Stimulated activated CD4-positive, alpha-beta T cell treated with anti-CD3 and anti-CD28 coated beads, TNF-alpha, amount 100 ng/mL, for 1 hour (primary cell): ENCODE data around the gene TLK1.
A peak's percentile ranks its signal among the peaks of the same experiment; 100 is the strongest.

Experiments used
- DNase-seq, 3 donors: peaks; one replicate each; pipeline ENCODE4 v3.0.0-alpha.2; 2020; ENCODE audit warnings: low read depth in 3 of 3, low spot score in 1 of 3

Gene TLK1

DNA sequence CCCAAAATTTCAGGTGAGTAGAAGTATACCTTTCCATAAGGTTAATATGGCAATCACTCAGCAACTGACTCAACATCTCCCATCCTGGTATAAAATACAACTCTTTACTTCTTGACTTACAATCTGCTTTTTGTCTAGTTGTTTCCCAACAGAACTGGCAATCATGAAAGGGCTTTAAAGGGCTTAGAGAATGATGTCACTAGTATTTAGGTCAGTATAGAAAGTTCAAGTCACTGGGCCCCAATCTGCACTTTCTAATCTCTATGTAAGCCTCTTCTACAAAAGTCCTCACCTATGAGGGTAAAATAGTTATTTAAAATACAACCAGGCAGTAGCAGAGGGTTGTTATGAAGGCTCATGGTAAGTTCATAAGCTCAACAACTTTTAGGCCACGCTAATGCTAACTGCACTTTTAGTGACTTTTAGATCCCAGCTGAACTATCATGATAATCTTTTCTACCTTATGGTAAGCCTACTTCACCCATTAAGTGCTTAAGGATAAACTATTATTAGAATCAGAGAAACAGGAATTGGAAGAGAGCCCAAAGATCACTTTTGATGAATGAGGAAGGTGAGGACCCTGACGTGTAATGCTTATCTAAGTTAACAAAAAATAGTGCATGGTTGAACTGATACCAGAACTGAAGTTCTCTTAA lies 152.0 kb downstream of the TLK1 start:
- DNase-seq: no peak

GRCh38 chr2:171004833-171005232 lies 155.9 kb downstream of the TLK1 start:
- DNase-seq: no peak

- no peak for DNase-seq
Measured at GRCh38 chr2:171004363-171004762, 156.3 kb downstream of the TLK1 start.

DNA sequence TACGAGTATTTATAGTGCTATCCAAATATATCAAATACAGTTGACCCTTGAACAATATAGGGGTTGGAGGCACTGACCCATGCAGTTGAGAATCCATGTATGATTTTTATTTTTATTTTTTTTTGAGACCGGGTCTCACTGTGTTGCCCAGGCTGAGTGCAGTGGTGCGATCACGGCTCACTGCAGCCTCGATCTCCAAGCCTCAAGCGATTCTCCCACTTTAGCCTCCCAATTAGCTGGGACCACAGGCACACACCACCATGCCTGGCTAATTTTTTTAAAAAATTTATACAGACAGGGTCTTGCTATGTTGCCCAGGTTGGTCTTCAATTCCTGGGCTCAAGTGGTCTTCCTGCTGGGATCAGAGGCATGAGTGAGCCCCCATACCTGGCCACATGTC lies 161.0 kb downstream of the TLK1 start:
- no peak for DNase-seq

DNA sequence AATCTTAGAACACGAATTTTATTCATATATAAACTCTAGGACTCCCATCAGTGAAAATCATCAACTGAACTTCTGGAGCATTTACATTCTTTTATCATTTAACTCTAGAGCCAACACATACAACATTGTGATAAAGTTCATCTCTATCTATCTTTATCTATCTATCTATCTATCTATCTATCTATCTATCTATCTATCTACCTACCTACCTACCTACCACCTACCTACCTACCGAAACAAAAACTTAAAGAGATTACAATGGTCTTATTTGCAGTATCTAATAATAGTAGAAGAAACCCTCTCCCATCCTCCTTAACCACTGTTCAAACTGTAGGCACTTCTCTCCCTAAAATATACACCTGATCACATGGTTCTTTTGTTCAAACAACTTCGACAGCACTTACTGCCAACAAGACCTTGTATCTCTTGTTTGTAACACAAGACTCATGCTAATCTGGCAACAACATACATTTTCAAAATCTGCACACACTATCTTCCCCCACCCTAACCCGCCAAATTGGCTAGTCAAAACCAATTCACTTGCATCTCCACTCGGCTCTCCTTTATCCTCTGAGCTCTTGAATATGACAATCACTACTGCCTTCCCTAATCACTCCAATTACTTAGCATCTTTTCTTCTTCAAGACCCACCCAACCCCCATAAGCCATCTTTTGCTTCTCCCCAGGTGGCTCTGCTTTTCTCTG lies 162.6 kb downstream of the TLK1 start:
- DNase-seq: no peak

GRCh38 chr2:170996316-170996715 lies 164.4 kb downstream of the TLK1 start:
- DNase-seq: no peak

DNA sequence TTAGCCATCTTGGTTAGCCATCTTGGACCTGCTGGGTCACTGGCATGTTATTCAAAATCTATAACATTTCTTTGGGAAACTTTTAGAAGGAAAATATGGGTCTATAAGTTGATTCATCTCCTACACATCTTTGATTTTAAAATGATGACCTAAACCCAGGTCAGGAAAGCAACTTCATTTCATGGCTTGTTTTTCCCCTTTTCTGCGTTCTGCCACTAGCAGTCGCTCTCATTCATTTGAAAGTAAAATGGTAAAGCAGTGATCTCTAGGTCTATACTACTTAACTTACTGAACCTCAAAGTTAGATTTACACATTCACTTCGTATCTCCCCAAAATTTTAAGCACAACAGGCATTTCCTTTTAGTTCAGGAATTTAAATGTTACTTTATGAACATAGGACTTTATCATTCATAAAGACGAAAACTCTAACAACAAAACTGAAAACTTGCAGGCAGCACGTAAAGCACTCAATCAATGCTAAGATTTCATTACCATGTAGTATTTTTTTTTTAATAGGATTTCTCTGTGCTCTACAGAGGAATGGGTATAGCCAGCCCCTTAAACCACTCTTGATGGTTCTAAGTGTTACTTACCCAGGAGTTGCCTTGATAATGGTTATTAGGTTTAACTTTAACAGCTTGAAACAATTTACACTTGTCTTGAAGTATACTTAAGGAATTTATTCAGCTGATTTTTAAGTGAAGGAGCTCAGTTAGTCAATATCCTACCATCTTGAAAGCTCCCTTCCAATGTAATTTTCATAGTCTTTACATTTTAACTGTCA lies 169.1 kb downstream of the TLK1 start:
- DNase-seq: no peak

GRCh38 chr2:170986566-170987258 lies 174.0 kb downstream of the TLK1 start:
- no peak for DNase-seq

GRCh38 chr2:170985407-170985806 lies 175.3 kb downstream of the TLK1 start:
- DNase-seq: no peak

DNA sequence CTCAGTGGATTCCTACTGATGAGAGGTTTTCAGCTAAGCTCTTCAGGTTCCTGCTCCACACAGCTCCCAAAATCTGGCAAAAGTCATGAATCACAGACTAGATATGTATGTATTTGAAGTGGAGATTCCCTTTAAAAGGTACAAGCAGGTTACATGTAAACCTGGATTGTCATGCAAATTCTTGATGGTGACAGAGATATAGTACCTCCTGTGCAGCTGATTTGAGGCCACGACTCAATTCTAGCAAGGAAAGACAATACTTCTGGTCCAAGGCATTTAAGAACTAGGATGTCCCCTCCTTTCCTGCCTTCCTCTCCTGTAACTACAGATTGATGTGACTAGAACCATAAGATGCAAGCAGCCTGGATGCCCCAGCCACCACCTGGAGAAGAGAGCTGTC lies 176.6 kb downstream of the TLK1 start:
- DNase-seq: no peak

DNA sequence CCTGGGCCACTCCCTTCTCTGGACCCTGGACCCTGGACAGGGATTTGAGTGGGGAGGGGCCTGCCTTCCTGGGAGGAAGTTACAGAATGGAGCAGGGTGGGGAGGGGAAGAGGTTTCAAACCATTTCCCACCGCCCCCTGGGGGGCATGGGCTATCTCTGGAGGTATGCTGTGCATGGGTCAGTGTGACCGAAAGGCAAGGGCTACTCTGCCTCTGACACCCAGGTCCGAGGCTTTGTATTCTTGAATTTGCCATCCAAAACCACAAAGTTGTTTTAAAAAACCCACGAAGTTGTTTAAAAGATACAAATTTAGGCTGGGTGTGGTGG lies 184.8 kb downstream of the TLK1 start:
- DNase-seq: no peak

- DNase-seq: no peak
Measured at GRCh38 chr2:170975127-170975942, 185.4 kb downstream of the TLK1 start.

DNA sequence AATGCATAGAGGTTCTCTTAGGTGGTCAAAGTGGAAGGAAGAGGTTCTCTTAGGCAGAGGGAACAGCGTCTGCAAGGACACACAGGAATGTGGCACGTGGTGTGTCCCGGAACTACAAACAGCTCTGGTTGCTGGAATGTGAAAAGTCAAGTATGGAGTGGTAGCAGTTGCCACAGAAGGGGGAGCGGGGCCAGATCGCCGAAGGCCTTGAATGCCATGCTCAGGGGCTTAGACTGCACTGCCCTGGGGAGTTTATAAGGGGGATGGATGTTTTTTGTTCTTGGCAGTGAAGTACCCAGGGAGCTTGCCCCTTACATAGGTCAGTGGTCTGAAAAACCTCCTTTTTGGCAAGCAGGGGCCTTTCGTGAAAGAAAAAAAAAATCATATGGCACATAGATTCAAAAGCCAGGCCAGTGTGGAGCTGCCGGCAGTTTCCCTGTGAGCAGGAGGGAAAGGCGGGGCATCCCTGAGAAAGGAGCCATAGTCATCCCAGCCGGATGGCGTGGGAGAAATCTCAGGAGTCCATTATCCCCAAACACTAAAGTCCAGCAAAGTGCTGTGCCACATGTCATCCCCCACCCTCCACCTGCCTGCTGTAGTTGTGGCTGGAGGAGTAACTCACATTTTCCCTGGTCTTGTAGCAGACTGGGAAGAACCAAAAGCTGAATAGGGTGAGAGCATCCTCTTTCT lies 186.2 kb downstream of the TLK1 start:
- no peak for DNase-seq

GRCh38 chr2:170973492-170974303 lies 187.0 kb downstream of the TLK1 start:
- DNase-seq: peak; percentile 59 to 90 (median 76)

- no peak for DNase-seq
Measured at GRCh38 chr2:170973225-170973491, 187.5 kb downstream of the TLK1 start.

DNA sequence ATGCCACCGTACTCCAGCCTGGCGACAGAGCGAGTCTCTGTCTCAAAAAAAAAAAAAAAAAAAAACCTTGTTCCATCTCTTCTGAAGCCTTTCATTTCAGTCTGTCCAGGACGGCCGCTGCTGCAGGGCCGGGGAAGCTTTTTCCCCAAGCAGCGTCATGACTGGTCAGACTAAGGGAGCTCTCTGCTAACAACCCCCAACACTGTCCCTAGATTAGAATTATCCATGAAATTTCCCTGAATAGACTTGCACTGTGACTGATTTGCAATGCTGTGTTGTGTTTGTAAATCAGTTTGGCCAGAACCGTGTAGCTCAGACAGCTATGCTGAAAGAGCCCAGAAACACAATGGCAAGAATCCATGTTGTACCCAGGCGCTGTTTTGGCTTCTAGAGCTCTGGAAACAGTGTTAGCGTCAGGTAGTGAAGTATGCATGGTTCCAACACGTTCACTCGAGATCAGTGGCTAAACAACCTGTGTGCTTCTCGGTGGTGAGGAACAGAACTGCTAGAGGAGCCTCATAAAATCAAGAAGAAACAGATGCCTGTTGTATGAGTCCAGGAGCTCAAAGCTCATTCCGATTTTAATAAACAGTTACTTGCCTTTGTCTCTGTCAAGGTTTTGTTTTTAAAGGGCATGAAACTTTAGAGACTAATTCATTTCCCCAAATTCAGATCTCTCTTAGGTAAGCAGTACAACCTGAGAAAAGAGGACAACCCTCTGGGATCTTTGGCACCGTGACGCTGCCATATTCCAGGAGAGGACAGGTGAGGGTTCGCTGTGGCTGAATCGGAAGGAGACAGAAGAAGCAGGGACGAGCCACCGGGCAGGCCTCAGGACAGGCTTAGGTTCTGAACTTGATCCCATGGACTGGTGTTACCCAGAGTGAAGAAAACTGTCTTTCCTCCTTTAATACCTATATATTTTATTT lies 188.1 kb downstream of the TLK1 start:
- no peak for DNase-seq

DNA sequence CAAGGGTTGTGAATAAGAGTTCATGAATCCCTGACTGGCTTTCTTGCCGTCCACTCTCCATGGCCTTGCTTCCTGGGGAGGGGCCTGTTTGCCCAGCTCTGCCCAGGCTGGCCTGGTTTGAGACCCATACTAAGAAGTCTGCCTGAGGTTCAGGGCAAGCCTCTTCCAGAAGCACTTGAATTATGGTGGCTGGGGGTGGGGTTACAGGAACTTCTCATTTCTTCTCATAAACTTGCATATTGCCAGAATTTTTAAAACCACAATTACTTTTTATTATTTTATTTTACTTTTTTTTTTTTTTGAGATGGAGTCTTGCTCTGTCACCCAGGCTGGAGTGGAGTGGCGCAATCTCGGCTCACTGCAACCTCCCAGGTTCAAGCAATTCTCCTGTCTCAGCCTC lies 189.6 kb downstream of the TLK1 start:
- DNase-seq: no peak

GRCh38 chr2:170969872-170970496 lies 190.7 kb downstream of the TLK1 start:
- no peak for DNase-seq
